Spleen (tissue), 11 donors: ENCODE measurements around the gene RPRD1B. TPM values are rescaled to one million over a fixed set of nuclear protein-coding genes. Genes with fewer than 3 reads are reported as not detected.
A peak's percentile ranks its signal among the peaks of the same experiment; 100 is the strongest.

Source experiments
- DNase-seq: peaks from one replicate; pipeline ENCODE4 v3.0.0-alpha.2; 2020
- H3K27ac ChIP-seq, 8 donors: fragments of 200-600 bp; sonication (generic) in 7 of 8; 1 replicate in 4 of 8; 2 replicates in 4 of 8; pipeline versions ENCODE4 v1.5.0 to v1.8.0; 2016 to 2021; ENCODE audit warnings: inconsistent platforms in 4 of 8, mild to moderate bottlenecking in 4 of 8, moderate library complexity in 1 of 8
- H3K27me3 ChIP-seq, 7 donors: fragments of 200-600 bp; sonication (generic) in 6 of 7; replicated peaks in 1 of 7; 1 replicate in 4 of 7; 2 replicates in 3 of 7; pipeline versions ENCODE4 v1.5.0 to v1.8.0; 2016 to 2021; ENCODE audit warnings: inconsistent platforms in 3 of 7, mild to moderate bottlenecking in 1 of 7
- H3K36me3 ChIP-seq, 6 donors: fragments of 200-600 bp; sonication (generic) in 5 of 6; 1 replicate in 4 of 6; 2 replicates in 2 of 6; pipeline versions ENCODE4 v1.5.0 to v1.8.0; 2016 to 2021; ENCODE audit warnings: inconsistent platforms in 2 of 6
- H3K4me1 ChIP-seq, 6 donors: fragments of 200-600 bp; sonication (generic) in 5 of 6; 1 replicate in 3 of 6; 2 replicates in 3 of 6; pipeline versions ENCODE4 v1.5.0 to v1.8.0; 2016 to 2021; ENCODE audit warnings: inconsistent platforms in 3 of 6
- H3K4me3 ChIP-seq, 8 donors: fragments of 200-600 bp; sonication (generic) in 7 of 8; 1 replicate in 4 of 8; 2 replicates in 4 of 8; pipeline versions ENCODE4 v1.5.0 to v1.8.0; 2016 to 2021; ENCODE audit warnings: inconsistent platforms in 4 of 8, mild to moderate bottlenecking in 4 of 8, moderate library complexity in 2 of 8
- H3K9me3 ChIP-seq, 8 donors: fragments of 200-600 bp; sonication (generic) in 7 of 8; 1 replicate in 4 of 8; 2 replicates in 4 of 8; pipeline versions ENCODE4 v1.5.0 to v1.8.0; 2016 to 2021; ENCODE audit warnings: inconsistent platforms in 4 of 8
- POLR2A ChIP-seq, 3 donors: fragments of 450-650 bp; IDR thresholded peaks; one replicate each; pipeline ENCODE4 v1.5.1; 2017; ENCODE audit warnings: antibody characterized with exemption in 3 of 3, mild to moderate bottlenecking in 1 of 3
- POLR2AphosphoS5 ChIP-seq, 3 donors: sonication (generic); formaldehyde crosslinking; IDR thresholded peaks; one replicate each; pipeline ENCODE4 v1.5.1; 2017; ENCODE audit warnings: antibody characterized with exemption in 3 of 3
- WGBS, 5 donors: extraction: QIAGEN DNeasy Blood & Tissue Kit in 3 of 5; methylation state at CpG; one replicate each; pipeline versions ENCODE4 v1.1.5 to v1.1.7; 2013 to 2018; 5-methylcytosine and 5-hydroxymethylcytosine counted together
- intact Hi-C: fragments of 100-400 bp; cut with DNase I; formaldehyde crosslinking; loops from one replicate; pipeline ENCODE4 v1.15.0; 2023; ENCODE audit warnings: low total_unique reads
- polyA plus RNA-seq, 3 donors: library from polyadenylated mRNA; stranded (reverse); fragments of 200-250 nt; gene quantifications; one replicate each; pipeline ENCODE4 v1.2.1, GENCODE V29; 2013
- total RNA-seq, 7 donors: library from RNA; depleted of rRNA in 3 of 7; stranded (reverse); fragments of >200 nt in 3 of 7; fragmentation: NEBNext Ultra II Directional in 4 of 7; extraction: Animal tissue kit (Norgen Biotek cat#: 25700) in 4 of 7; gene quantifications; one replicate each; pipeline versions ENCODE4 v1.1.0 to v1.2.1, GENCODE V29; 2016 to 2021
- TF ChIP-seq, protein P1 (sequence below), 11 experiments: fragments of 200-600 bp in 7 of 11; fragments of 450-650 bp in 4 of 11; sonication (generic) in 4 of 11; IDR thresholded peaks in 8 of 11; conservative IDR thresholded peaks in 3 of 11; 1 replicate in 7 of 11; 2 replicates in 4 of 11; pipeline versions ENCODE4 v1.4.0 to v1.8.0; 2016 to 2021; ENCODE audit warnings: antibody characterized with exemption in 11 of 11, inconsistent platforms in 4 of 11, mild to moderate bottlenecking in 1 of 11
- donor health status: healthy with polysubstance abuse.
- donor health status: DM: no; HTN: no; CAD: no; lungs with moderate emphysema.
- donor health status: DM: no; HTN: no; CAD: no.
- donor health status: Bipolar disorder and iron deficiency.
- donor health status: healthy.
- donor health status: DM: no; HTN: no; CAD: no.
- donor health status: DM: yes; HTN: yes; CAD: no.

Gene RPRD1B
- total and polyA plus RNA-seq, 10 donors, result 7.1 to 42.0 (median 31.2) TPM

DNA sequence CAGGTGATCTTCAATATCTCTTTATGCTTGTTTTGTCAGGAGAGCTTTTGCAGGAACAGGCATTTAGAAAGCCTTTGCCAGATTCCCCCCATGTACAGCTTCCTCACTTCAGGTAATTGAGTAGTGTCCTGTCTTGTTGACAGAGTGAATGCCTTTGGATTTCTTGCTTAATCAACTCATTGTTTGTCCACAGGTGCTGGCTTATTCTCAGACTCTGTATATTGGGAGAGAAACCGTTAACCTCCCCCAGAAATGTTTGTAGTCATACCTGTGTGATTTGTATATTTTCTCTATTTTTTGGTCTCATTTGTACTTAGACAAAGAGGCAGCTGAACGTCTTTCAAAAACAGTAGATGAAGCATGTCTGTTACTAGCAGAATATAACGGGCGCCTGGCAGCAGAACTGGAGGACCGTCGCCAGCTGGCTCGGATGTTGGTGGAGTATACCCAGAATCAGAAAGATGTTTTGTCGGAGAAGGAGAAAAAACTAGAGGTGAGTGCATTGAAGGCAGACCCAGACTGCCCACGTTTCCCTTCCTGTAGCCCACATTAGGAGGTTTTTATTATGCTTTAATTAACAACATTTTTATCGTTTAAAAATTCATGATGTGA is 32.3 kb downstream of the RPRD1B start:
- DNase-seq, result no peak
- intact Hi-C loops, result no loop called here
- TF ChIP-seq POLR2A (IDR thresholded peaks at IDR 0.05) (no peak), POLR2AphosphoS5 (IDR thresholded peaks at IDR 0.05) (no peak)
- TF ChIP-seq, protein P1, sequence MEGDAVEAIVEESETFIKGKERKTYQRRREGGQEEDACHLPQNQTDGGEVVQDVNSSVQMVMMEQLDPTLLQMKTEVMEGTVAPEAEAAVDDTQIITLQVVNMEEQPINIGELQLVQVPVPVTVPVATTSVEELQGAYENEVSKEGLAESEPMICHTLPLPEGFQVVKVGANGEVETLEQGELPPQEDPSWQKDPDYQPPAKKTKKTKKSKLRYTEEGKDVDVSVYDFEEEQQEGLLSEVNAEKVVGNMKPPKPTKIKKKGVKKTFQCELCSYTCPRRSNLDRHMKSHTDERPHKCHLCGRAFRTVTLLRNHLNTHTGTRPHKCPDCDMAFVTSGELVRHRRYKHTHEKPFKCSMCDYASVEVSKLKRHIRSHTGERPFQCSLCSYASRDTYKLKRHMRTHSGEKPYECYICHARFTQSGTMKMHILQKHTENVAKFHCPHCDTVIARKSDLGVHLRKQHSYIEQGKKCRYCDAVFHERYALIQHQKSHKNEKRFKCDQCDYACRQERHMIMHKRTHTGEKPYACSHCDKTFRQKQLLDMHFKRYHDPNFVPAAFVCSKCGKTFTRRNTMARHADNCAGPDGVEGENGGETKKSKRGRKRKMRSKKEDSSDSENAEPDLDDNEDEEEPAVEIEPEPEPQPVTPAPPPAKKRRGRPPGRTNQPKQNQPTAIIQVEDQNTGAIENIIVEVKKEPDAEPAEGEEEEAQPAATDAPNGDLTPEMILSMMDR (IDR thresholded peaks at IDR 0.05 in 8 of 11, conservative IDR thresholded peaks at IDR 0.05 in 3 of 11), result no peak
- Histone ChIP-seq H3K27ac (no peak overlapping the region), H3K36me3 (peaks cover 4 to 100% (median 77%) of the 10 kb centered on the region in 6 donors), H3K9me3 (no peaks in the 10 kb centered on the region), H3K27me3 (no peaks in the 10 kb centered on the region), H3K4me3 (no peak overlapping the region), H3K4me1 (peaks cover 0 to 21% (median 5%) of the 10 kb centered on the region in 6 donors)
- 84 to 89% (median 86%) methylated on average over 10 of the region's 10 CpGs for WGBS, 5 donors

- Histone ChIP-seq H3K4me1 (peaks cover 0 to 21% (median 5%) of the 10 kb centered on the region in 6 donors), H3K27me3 (no peaks in the 10 kb centered on the region), H3K4me3 (no peak overlapping the region), H3K36me3 (peaks cover 4 to 100% (median 78%) of the 10 kb centered on the region in 6 donors), H3K9me3 (no peaks in the 10 kb centered on the region), H3K27ac (peak overlapping the region in 4 of 8 donors; percentile 7 to 20 (median 10))
- intact Hi-C loops, result no loop called here
- DNase-seq, result no peak
- WGBS, 5 donors, result 68 to 84% (median 78%) methylated on average over 9 of the region's 9 CpGs
- TF ChIP-seq POLR2A (IDR thresholded peaks at IDR 0.05) (no peak), POLR2AphosphoS5 (IDR thresholded peaks at IDR 0.05) (no peak)
- TF ChIP-seq, protein P1 (IDR thresholded peaks at IDR 0.05 in 8 of 11, conservative IDR thresholded peaks at IDR 0.05 in 3 of 11), result no peak
Measured at GRCh38 chr20:38066969-38067716, 33.6 kb downstream of the RPRD1B start.

DNA sequence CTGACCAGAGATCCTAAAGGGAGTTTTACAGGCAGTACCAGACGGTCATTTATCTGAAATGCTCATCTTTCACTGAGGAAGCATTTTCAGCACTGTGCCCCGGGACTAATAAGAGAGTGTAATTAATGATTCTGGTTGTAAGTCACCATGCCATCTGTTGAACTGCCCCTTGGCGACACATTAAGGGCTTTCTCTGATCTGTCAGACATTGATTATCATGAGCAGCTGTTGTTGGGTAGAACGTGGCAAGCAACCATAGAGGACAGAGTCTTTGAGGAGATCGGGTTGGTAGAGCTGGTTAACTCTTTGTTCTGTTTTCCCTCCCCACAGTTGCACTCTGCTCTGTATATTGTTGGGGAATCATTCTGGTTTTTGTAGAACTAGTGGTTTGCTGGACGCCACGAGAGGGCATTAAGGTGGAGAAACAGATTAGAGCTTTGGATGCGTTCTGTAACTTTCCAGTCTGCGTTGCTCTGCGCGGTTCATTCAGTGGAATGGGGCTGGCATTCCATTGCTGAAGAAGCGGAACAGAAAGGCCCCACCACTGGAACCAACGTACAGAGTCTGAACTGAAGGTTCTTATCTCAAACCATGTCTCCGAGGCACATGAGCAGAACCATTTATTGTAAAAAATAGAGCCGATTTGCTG is 34.3 kb downstream of the RPRD1B start:
- H3K9me3 ChIP-seq, result no peaks in the 10 kb centered on the region
- DNase-seq, result no peak
- H3K4me3 ChIP-seq, result no peak overlapping the region
- TF ChIP-seq POLR2AphosphoS5 (IDR thresholded peaks at IDR 0.05), result no peak
- no peak for TF ChIP-seq POLR2A (IDR thresholded peaks at IDR 0.05)
- TF ChIP-seq, protein P1 (IDR thresholded peaks at IDR 0.05 in 8 of 11, conservative IDR thresholded peaks at IDR 0.05 in 3 of 11), result no peak
- no peaks in the 10 kb centered on the region for H3K27me3 ChIP-seq
- H3K4me1 ChIP-seq, result peaks cover 0 to 26% (median 6%) of the 10 kb centered on the region in 6 donors
- H3K36me3 ChIP-seq, result peaks cover 4 to 100% (median 77%) of the 10 kb centered on the region in 6 donors
- intact Hi-C loops, result no loop called here
- H3K27ac ChIP-seq, result peak overlapping the region in 3 of 8 donors; percentile 7 to 13 (median 8)
- WGBS, 5 donors, result 89 to 94% (median 93%) methylated on average over 15 of the region's 15 CpGs
